Measurements from ENCODE around the gene SLC24A3.

SLC24A3 gene

DNA sequence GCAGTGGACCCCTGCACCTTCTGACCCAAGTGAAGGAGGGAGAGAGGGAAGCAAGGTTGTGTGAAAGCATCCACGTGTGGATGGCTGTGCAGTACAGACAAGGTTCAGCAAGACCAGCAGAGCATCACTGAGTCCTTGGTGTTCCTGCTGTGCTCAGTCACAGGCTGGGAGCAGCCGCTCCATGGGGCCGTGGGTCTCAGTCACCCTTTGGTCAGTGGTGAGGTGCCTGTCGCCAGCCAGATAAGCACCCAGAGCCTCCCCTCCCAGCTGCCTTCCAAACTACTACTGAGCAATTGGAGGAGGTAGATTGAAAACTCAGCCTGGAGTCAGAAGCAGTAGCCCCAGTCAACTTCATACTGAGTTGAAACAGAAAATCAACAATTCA lies 218.9 kb downstream of the SLC24A3 start:
- no peak for DNase-seq

DNA sequence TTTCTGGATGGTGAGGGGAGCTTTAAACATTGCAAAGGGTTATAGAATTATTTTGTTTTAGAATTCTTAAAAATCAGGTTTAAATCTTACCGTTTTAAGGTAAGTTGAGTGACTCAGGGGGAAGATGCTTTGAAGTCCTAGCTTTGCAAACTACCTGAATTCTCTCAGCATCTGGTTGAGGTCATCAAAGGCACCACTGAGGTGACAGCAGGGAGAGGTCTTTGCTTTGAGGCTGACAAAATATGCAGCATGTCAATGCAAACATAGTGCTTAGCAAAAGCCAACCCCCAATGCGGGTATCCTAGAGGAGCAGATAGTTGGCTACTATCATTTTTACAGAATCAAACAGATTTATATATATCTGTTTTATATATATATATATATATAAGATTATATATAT lies 219.5 kb downstream of the SLC24A3 start:
- no peak for DNase-seq

DNA sequence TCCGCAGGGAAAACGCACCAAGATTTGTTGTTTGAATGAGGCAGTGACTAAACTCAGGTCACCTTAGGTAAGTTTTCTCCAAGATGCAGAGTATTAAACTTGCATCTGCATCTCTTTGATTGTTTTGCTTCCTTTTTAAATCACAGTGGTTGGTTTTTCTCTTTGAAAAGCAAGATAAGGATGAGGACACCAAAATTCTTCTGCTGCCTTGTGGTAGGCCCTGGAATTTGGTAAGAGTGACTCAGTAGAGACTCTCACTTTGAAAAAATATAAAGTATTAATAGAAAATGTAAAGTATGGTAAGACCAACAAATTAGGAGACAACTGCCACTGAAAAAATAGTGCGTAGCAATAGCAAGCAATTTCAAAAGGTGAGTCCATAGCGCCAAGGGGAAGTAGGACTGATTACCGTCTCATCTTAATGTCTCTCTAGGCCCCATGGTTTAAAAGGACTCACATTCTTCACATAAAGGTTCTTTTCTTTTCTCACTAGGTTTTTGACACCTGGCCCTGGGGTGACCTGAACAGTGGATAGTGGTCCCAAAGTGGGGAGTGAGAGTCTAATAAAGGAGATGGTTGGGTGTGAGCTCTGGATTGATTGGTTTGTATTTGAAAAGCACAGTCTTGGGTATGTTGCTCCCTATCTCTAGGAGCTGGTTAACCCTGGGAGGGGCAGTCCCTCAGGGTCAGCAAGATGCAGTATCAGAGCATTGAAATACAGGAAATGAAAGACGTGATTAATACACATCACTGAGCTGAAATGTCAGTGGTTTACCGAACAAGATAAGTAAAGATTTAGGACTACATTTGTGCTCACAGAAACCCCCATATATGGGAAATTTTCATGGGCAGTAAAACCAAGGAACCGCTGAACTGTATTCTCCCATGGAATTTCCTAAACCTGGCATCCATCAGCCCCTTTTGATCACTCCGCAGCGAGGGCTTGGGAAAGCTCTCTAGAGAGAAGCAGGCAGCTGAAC lies 221.2 kb downstream of the SLC24A3 start:
- no peak for DNase-seq

DNA sequence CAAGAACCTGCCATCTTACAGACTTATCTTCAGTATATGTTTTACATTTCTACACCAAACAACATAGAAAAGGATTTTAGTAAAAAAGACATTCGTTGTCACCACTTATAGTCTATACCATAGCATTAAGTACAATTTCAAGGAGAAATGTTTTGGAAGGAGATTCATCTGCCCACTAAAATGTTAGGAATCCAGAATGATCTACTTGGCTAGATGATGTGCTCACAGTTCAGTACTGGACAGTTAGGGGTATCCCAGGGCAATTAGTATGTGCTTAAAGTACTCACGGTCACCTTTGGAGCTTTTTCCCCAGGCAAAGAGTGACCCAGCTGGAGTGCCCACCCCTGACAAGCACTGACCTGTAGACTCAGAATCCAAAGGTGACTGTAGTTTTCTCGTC lies 222.9 kb downstream of the SLC24A3 start:
- DNase-seq = no peak

DNA sequence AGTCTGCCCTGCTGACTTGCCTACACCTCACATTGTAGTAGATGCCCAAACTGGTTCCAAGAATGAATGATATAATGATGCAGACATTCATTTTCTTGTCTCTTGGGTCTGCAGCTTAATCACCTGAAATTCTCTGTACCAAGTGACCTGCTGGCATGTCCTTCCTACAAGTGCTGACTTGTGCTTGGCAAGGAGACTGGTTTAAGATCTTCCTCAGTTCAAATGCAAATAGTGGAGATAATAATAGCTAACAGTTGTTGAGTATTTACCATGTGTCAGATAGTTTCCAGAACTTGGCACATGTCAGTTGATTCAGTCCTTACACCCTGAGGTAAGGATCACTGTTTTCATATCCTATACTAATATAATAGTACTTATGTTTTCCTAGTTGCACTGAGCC lies 223.4 kb downstream of the SLC24A3 start:
- no peak for DNase-seq

DNA sequence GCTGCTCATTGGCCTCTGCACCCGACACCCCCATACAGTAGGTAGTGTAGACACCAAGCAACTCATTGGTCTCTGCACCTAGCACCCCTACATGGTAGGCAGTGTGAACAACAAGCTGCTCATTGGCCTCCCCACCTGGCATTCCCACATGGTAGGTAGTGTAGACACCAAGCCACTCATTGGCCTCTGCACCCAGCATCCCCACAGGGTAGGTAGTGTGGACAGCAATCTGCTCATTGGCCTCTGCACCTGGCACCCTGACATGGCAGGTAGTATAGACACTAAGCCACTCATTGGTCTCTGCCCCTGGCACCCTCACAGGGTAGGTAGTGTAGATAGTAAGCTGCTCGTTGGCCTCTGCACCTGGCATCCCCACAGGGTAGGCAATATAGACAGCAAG lies 226.0 kb downstream of the SLC24A3 start:
- no peak for DNase-seq

DNA sequence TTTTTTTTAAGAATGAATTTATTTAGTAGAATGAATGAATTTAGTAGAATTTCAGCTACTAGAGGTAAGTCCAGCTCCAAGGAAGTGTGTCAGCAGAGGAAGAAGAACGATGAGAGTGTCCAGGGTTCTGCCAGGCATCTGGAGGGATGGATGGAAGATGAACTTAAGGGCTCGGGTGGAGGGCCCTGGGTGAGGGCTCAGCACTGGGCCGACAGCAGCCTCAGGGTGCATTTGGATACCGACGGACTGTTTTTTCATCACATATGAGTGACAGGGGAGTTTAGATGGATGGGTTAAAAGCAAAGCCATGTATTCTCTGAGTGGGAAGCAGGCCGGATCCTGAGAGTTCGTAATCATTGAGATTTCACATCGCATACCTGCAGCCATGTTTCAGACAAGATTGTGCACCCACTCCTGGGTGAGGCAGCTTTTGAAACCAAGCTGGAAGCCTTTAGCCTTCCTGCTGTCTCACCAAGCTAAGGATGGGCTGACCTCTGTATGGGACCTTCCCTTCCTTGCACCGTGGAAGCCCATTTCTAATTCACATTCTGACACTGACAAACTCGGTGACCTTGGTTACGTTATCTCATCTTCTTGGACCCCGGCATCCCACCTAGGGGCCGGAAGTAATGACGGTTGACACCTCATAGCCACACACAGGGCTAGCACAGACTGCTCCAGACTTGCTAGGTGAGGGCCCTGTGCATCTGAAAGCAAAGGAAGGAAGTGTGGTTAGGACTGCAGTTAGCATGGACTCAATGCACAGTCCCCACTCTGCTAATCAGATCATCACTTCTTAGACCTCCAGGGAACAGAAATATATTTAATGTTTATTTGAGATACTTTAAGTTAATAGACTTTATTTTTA lies 228.5 kb downstream of the SLC24A3 start:
- no peak for DNase-seq

DNA sequence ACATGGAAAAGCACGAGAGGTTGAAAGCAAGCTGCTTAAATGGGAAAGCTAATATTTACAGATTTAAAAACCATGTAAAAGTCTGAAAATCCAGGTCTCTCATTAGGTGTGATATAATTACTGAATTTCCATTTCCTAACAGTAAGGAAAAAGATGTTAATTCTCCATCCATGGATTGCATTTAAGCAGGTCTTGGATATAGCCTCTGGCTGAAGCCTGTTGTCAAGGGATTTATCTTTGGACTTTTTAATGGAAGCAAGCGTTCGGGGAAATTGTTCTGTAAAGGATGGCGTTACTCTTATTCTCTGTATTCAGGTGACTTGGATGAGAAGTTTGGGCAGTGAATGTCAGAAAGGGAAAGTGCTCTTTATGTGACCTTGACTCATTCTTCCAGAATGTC lies 233.8 kb downstream of the SLC24A3 start:
- DNase-seq = no peak

DNA sequence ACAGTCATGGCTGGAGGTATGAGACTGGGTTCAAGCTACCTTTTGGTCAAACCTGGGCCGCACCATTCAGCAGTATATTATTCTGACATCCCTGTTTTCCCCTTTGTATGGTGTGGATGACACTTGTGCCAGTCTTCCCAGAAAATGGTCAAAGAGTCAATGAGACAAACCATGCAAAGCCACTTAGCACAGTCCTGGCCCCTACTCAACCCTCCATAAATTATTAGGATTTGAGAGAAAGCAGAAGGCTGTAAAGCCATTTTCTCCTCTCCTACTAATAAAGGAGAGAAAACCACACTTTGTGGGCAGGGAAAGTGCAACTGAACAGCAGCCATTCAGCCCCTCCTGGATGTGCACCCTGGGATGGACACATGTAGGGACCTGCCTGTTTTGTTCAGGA lies 236.2 kb downstream of the SLC24A3 start:
- no peak for DNase-seq

DNA sequence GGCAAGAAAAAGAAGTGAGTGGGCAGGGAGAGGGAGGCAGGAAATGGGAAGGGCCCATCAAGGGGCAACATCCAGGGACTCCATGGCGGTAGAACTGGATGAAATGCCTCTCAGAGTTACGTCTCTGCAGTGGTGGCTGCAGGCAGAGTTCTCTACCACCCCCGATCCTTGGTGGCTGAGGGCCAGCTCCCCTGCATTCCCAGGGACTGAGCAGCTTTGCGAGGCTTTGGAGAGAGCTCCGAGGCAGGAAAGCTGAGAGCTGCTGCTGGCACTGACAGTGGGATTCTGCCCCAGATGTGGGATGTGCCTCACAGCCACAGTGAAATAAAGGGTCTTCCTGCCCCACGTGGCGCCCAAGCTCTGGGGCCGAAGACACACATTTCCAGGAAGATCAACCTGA lies 236.6 kb downstream of the SLC24A3 start:
- DNase-seq = no peak

DNA sequence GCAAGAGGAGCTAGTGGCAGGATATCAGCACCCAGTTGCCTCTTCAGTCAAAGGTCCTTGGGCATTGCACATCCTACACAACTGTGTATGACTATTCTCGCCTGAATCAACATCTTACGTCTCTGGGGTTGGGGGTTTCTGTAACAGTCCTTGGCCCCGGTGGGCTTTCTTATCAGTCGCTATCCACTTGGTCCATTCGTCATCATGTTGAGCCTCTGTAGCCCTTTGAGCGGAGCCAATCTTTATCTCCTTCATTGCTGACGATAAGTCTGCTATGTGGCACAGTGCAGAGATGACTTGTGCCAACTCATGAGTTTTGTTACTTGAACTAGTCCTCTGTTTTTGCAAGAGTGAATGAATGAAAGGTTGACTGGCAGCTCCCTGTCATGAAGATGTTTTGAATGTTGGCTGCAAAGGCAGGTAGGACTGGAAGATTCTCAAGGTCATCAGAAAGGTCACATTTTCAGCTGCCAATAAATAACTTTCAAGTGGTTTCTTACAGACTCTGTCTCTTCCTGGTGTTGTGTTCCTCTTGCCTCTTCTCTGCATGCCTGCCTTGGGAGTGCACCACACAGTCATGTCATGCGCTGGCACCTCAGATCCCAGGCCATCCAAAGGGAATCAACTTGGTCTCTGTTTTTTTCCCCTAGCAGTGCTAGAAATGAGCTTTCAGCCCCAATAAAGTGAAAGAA lies 238.9 kb downstream of the SLC24A3 start:
- DNase-seq = no peak

DNA sequence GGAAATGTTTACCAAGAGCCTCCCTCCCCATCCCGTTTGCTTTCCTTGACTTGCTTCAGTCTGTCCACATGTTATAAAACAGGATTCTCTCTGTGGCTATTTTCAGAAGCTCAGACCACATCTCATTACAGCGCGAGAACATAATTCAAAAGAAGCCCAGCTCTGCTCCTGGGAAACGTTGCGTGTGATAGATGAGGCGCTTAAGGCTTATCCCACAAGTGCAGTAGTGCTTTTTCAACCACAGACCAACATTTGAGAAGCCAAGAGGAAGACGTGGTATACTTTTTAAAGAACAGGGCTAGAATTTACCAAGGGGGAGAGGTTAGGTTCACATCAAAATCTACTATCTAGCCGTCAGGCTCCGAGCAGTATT lies 239.5 kb downstream of the SLC24A3 start:
- no peak for DNase-seq

DNA sequence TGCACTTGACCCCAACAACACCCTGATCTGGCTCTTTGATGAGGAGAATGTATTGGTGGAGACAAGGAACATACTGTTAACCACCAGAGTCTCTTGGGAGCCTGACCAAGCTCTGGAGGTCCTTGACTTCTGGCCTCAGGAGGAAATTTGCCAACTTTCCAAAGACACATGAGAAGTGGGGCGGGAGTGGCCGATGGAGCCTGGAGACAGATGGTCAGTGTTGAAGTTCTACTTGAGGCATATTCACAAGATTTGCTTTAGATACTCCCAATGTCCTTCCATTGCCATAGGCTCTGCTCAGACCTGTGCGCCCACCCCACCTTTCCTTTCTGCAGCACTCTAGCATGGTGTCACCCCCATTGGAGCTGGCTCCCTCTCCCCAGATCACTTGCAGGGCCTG lies 241.0 kb downstream of the SLC24A3 start:
- no peak for DNase-seq

DNA sequence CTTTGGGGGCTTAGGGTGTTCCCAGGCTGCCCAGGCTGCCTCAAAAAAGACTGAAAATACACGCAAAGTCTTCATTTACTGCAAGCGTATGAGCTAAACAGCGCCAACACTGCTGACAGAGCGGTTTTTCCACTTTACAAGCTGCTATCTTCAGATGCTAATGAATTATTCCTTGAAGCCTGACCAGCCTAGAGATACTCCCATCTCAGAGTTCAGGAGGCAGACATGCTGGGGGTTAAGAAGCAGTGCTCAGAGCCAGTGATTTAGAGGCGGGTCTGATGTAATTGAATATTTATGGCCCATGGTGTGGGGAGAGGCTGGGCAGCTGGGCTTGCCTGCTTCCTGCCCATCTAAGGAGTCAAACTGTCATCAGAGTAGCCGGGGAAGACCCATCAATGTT lies 241.4 kb downstream of the SLC24A3 start:
- DNase-seq = no peak

DNA sequence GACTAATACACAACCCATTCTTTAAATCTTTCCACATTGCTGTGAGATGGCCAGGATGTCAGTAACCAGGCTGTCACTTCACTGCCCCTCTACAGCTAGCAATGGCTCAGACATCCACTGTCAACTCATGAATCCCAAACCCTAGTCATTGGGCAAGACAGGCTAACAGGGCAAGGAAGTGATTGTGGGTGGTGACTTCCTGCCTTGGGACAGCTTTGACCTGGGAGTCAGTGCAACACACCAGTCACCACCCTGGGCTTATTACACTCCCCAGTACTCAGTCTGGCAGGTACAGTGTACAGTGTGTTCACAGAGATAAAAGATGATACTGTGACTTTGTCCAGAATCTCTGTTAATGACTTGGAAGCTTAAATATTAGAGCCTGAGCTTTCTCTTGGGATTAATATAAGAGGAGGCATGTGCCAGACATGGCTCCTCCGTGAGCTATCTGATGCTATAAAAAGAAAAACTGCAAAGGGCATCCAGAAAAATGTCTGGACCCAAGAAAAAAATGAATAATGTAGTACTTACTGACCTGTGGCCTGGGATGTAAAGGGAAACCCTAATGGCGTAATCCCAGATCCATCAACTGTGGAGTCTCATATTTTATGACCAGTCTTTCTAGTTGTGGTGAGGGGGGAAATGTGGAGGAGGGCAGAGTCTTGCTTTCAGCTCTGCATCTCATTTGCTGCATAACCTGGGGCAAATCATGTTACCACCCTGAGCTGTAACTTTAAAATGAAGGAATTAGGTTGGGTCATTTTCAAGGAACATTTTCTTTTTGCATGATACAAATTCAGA lies 244.4 kb downstream of the SLC24A3 start:
- no peak for DNase-seq

DNA sequence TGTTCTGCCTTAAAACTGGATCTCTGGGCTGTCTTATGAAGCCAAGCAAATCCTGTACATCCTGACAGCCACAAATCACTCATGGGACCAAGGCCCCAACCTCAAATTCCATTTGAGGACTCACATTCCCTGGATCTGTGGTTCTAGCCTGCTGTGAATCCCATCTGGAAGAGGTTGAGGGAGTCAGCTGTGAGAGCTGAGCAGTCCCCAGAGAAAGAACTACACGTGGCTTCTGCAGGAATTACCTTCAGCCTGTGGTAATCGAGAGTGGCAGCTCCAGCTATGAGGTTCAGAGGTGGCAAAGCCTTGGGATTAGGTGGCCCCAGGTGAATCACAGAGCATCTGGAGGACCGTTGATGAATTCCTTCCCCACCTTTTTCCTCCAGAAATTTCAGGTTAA lies 245.2 kb downstream of the SLC24A3 start:
- DNase-seq = no peak

DNA sequence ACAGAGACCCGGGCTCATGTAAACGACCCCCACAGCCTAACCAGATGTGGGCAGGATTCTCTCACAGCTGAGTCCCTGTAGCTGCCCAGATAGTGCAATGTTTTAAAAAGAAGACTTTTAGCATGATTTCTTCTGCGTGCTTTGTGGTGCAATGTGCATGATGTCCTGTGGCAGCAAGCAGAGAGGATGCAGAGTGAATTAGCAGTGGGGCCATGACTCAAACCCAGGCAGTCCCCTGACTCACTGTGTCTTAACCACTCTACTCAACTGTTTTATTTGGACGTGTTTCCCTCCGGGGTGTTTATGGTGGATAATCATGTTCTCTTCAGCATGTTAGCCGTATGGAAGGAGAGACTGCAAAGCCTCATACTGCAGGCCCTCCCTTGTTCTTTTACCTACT lies 247.9 kb downstream of the SLC24A3 start:
- DNase-seq = no peak

DNA sequence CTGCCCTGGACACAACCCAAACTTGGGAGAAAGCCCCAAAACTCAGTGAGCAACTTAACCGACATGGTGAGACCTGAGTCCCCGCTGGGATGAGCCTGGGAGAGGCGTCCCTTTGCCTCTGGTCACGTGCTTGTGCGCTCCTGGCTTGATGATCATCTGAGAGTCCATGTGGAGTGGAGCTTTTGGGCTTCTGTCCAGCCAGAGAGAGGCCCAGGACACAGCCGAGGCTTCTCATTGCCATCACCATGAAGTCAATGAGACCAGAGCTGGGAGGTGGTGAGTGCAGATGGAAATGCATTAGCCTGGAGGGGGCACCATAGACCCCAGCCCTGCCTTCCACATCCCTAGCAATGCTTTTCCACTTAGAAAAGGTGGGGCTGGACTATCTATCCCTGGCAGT lies 250.0 kb downstream of the SLC24A3 start:
- DNase-seq = no peak

DNA sequence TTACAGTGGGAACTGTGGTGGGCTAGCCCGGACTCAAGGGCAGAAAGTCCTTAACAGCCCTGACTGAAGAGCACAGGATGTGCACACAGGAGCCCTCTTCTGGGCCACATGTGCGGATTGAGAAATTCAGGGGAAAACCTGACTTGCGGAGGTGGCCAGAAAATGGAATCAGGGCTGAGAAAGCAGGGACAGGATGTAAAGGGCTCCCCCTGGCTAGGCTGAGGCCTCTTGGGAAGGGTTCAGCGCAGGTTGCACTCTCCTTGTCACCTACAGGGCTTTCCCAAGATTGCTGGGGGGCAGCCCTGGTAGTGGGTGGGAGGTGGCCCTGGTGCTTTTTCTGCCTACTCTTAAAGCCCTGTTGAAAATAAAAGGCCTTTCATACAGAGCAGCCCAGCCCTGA lies 251.2 kb downstream of the SLC24A3 start:
- DNase-seq = no peak

DNA sequence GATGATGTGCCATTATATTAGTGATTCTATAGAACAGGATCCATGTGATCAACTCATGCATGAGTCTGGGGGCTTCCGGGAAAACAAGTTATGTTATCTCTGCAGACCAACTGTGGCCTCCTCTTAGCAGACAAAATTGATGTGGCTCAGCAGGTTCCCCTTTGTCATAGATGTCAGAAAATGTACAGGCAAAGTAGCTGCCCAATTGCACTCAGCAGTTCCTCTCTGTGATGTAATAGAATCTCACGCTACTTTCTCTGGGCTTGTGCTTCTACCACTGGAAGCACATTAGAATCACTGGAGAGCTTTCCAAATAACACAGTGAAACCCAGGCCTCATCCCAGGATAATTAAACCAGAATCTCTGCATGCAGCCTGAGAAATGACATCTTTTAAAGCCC lies 253.1 kb downstream of the SLC24A3 start:
- no peak for DNase-seq

DNA sequence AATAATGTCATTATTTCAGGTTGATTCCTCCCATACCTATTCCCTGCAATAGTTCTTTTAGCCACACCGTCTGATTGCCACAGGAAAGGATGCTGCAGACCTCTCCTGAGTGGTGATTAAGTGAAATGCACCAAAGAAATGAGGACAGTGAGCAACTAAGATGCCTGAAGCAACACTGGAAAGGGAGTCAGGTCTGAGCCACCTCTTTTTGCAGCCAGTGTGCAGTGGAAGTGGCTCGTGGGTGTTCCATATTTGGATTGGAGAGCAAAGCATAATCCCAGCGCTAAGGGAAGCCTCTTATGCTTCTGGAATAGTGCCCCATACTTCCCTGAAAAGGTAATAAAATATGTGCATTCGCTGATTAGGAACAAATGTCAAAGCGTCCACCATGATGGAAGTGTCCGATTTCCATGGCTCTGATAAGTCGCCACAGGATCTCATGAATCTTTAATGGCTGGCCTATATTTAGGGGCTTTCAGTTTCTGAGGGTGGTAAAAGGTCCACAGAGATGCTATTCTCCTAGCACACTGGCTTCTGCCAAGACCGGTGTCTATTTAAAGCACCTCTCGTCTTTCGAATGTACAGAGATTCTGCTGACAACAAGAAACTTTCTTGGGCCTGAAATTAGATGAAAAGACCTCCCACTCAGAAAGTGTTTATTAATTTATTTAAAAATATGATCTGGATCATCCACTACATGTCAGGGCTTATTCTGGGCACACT lies 253.9 kb downstream of the SLC24A3 start:
- DNase-seq = no peak

Data from NCI-H1048 (cell line).